ENCODE data around the gene AP5B1.

Gene AP5B1

DNA sequence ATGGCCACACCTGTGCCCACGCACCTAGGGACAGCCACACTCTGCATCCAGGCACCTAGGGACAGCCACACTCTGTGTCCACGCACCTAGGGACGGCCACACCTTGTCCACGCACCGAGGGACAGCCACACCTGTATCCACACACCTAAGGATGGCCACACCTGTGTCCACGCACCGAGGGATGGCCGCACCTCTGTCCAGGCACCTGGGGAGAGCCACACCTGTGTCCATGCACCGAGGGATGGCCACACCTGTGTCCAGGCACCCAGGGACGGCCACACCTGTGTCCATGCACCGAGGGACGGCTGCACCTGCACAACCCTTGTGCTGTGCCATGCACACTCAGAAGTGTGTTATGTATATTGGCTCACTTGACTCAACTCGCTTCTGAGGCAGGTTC, 16.9 kb upstream of the AP5B1 start:
- DNase-seq (ENCODE audit: low spot score), result no peak
- TF ChIP-seq CTCF (IDR thresholded peaks at IDR 0.05; ENCODE audit: extremely low read depth, missing control alignments), result no peak

DNA sequence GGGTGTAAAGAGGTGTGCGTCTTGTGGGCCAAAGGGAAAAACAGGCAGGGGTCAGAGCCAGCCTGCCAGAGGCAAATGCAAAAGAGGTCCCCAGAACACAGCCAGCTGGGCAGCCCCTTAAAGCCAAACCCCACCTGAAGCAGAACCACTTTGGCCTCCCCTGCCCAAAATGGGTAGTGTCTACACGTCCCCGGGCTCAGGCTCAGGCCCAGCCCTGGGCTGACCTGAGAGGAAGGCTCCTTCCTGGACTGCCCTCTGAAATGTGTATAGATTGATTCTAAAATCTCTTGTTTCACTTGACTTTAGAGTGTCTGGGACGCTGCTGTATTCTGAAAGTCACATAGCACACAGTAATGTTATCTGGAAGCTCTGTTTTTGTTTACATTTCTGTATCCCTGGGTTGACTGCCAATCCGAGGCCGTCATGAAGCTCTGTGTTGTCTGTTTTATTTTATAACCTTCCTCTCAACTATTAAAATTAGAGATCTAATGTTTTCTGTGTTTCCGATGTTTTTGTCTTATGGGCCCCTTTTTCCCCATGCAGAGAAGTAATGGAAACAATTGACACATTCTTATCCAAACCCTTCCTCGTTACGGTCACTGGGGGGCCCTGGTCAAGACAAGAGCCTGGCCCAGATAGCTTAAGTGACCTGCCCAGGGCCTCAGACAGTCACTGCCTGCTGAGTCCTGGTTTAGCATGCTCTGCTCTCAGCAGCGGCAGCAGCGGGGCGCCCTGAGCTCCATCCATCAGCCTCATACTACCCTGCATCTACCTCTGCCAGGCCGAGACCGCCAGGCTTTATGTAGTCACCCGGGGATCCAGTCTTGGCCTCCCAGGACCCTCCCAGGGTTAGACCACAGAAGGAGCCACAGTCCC, 16.2 kb upstream of the AP5B1 start:
- no peak for DNase-seq (ENCODE audit: low spot score)
- TF ChIP-seq CTCF (IDR thresholded peaks at IDR 0.05; ENCODE audit: extremely low read depth, missing control alignments), result no peak

DNA sequence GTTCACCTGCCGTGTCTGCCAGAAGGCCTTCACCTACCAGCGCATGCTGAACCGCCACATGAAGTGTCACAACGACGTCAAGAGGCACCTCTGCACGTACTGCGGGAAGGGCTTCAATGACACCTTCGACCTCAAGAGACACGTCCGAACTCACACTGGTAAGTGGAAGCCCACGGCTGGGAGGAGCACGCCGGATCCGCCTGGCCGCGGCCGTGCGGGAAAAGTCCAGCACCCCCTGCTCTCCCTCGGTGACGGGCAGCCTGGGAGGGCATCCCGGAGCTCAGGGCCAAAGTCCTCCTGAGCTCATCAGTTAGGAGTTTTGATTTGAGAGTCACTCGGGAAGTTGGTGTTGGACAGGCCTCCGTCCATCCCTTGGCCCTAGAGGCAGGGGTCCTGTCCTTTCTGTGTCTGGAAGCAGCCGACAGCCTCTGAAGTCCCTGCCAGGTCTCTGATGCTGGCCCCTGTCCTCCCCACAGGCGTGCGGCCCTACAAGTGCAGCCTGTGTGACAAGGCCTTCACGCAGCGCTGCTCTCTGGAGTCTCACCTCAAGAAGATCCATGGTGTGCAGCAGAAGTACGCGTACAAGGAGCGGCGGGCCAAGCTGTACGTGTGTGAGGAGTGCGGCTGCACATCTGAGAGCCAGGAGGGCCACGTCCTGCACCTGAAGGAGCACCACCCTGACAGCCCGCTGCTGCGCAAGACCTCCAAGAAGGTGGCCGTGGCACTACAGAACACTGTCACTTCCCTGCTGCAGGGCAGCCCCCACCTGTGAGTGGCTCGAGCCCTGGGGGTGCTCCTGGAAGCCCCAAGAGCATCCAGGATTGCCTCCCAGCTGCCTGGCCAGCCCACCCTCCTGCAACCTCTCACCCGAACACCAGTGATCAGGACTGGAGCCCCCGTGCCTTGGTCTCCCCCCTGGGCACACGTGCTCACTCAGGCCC, 14.1 kb upstream of the AP5B1 start:
- TF ChIP-seq CTCF (IDR thresholded peaks at IDR 0.05; ENCODE audit: extremely low read depth, missing control alignments), result no peak

GRCh38 chr11:65793625-65794400, 13.0 kb upstream of the AP5B1 start:
- no peak for TF ChIP-seq CTCF (IDR thresholded peaks at IDR 0.05; ENCODE audit: extremely low read depth, missing control alignments)
- DNase-seq (ENCODE audit: low spot score), result no peak

More for the DNA sequence above, 14.1 kb upstream of the AP5B1 start:
- DNase-seq (ENCODE audit: low spot score), result no peak

GRCh38 chr11:65793144-65793581, 12.4 kb upstream of the AP5B1 start:
- no peak for TF ChIP-seq CTCF (IDR thresholded peaks at IDR 0.05; ENCODE audit: extremely low read depth, missing control alignments)
- no peak for DNase-seq (ENCODE audit: low spot score)

DNA sequence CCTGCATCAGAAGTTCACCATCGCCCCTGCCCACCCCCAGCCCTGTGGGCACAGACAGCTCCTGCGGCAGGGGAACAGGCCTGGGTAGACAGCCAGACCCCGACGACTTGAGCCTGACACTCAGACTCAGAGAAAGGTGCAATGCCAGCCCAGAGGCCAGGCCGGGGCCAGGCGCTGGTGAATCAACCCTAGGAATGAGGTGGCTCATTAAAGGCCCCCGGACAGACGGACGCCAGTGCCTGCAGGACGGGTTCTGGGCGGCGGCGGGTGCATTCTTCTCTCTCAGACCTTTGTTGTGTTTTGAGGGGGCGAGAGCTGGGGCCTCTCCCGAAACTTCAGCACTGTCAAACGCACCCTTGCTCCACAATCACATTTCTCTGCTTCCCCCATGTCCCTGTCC, 11.7 kb upstream of the AP5B1 start:
- no peak for TF ChIP-seq CTCF (IDR thresholded peaks at IDR 0.05; ENCODE audit: extremely low read depth, missing control alignments)
- DNase-seq (ENCODE audit: low spot score), result no peak
